ENCODE measurements around the gene LRRC8B. TPM values are rescaled to one million over a fixed set of nuclear protein-coding genes. Genes with fewer than 3 reads are reported as not detected.

LRRC8B gene
- total RNA-seq (2022) (42.5 and 42.9 TPM in 2 replicates), Bru-seq, nascent RNA (percentile 91 among the genes with signal in this experiment), BruChase-seq, experiment 1, labeled RNA remaining after a 6-hour chase (percentile 87 among the genes with signal in this experiment), BruChase-seq, experiment 2, labeled RNA remaining after a 2-hour chase (percentile 84 among the genes with signal in this experiment)
- long read RNA-seq, full-length matches to known transcripts, result 9 of 22 reads
- long read RNA-seq, partial matches to known transcripts, result 5 of 22 reads
- long read RNA-seq, other reads (novel, unspliced or antisense), result 8 of 22 reads

DNA sequence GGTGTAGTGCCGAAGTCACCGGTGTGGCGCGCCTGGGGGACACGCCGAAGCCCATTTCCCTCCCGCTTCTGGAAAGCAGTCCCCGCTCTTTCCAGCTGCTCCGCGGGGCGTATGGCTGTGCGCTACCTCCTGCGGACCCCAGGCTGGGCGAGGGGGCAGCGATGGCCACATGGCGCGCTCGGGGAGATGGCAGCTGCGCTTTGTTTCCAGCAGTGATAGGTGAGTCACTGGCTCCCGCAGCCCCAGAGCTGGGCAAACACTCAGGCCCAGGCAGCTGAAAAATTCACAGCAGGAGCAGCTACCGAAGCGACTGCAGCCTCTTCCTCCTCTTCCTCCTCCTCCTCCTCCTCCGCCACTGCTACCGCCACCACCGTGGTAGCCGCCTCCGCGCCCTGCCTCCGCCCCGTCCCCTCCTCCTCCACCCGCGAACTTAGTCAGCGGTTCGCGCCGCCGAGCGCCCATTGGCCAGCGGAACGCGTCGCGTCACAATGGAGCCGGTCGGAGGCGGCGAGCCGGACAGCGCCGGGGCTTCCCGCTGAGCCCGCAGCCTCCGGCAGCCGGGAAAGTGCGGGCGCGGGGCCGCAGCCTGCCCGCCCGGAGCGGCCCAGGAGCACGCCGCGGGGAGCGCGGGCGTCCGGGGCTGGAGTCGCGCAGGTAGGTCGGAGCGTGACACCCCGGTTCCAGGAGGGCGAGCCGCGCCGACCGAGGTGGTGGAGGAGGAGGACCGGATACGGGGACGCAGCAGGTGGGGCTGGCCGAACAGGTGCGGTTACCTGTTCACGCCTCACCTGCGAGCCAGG, at the start of gene LRRC8B:
LRRC8B (plus strand) TSS at position 461 of the 800 bp plus-strand sequence. CDS start 57,822 bp downstream, outside the sequence.
- no peak within 1 kb of the TSS for H3K4me3 Mint-ChIP-seq (ENCODE audit: low read depth, unreplicated experiment)
- H3K9me3 Mint-ChIP-seq (ENCODE audit: low read depth, unreplicated experiment), result no peaks in the 10 kb centered on the region
- DNase-seq, result peak; percentile 93
- BruUV-seq (replicated peaks), result no TSS peak
- H3K27ac Mint-ChIP-seq (ENCODE audit: unreplicated experiment), result peak within 1 kb of the TSS; percentile 89
- H3K27me3 Mint-ChIP-seq (ENCODE audit: unreplicated experiment), result no peaks in the 10 kb centered on the region
- TF ChIP-seq, protein P1, sequence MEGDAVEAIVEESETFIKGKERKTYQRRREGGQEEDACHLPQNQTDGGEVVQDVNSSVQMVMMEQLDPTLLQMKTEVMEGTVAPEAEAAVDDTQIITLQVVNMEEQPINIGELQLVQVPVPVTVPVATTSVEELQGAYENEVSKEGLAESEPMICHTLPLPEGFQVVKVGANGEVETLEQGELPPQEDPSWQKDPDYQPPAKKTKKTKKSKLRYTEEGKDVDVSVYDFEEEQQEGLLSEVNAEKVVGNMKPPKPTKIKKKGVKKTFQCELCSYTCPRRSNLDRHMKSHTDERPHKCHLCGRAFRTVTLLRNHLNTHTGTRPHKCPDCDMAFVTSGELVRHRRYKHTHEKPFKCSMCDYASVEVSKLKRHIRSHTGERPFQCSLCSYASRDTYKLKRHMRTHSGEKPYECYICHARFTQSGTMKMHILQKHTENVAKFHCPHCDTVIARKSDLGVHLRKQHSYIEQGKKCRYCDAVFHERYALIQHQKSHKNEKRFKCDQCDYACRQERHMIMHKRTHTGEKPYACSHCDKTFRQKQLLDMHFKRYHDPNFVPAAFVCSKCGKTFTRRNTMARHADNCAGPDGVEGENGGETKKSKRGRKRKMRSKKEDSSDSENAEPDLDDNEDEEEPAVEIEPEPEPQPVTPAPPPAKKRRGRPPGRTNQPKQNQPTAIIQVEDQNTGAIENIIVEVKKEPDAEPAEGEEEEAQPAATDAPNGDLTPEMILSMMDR (IDR thresholded peaks at IDR 0.05; ENCODE audit: unreplicated experiment), result no peak
- H3K36me3 Mint-ChIP-seq (ENCODE audit: insufficient read depth, unreplicated experiment), result peaks cover 31% of the 10 kb centered on the region
- H3K4me1 Mint-ChIP-seq (ENCODE audit: low read depth, unreplicated experiment), result peaks cover 15% of the 10 kb centered on the region
- CTCF ChIA-PET, result interaction anchor here (0.9 kb wide), 1 partner anchor 238 kb away, joined by 3 read pairs; no protein-coding TSS in a partner anchor
- intact Hi-C loops (cut with micrococcal nuclease; ENCODE audit: unreplicated experiment), result loop anchor here (1.0 kb wide), 1 partner anchor 75 kb away; no protein-coding TSS in a partner anchor

DNA sequence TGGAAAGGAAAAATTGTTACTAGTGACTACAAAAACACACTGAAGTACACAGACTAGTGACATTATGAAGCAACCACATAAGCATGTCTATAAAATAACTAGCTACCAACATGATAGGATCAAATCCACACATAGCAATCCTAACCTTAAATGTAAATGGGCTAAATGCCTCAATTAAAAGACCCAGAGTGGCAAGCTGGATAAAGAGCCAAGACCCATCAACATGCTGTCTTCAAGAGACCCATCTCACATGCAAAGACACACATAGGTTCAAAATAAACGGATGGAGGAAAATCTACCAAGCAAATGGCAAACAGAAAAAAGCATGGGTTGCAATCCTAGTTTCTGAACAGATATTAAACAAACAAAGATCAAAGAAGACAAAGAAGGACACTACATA, 49.4 kb upstream of the LRRC8B start:
- TF ChIP-seq, protein P1 (IDR thresholded peaks at IDR 0.05; ENCODE audit: unreplicated experiment), result no peak
- no peak for DNase-seq
- CTCF ChIA-PET, result interaction anchor here (0.6 kb wide), 1 partner anchor 44 kb away, joined by 3 read pairs; no protein-coding TSS in a partner anchor
- intact Hi-C loops (cut with micrococcal nuclease; ENCODE audit: unreplicated experiment), result no loop called here
- Mint-ChIP-seq H3K36me3 (ENCODE audit: insufficient read depth, unreplicated experiment) (no peaks in the 10 kb centered on the region), H3K27ac (ENCODE audit: unreplicated experiment) (no peak overlapping the region), H3K27me3 (ENCODE audit: unreplicated experiment) (no peaks in the 10 kb centered on the region), H3K4me3 (ENCODE audit: low read depth, unreplicated experiment) (no peak overlapping the region), H3K9me3 (ENCODE audit: low read depth, unreplicated experiment) (peaks cover 3% of the 10 kb centered on the region), H3K4me1 (ENCODE audit: low read depth, unreplicated experiment) (no peaks in the 10 kb centered on the region)
- no TSS peak for BruUV-seq (replicated peaks)

DNA sequence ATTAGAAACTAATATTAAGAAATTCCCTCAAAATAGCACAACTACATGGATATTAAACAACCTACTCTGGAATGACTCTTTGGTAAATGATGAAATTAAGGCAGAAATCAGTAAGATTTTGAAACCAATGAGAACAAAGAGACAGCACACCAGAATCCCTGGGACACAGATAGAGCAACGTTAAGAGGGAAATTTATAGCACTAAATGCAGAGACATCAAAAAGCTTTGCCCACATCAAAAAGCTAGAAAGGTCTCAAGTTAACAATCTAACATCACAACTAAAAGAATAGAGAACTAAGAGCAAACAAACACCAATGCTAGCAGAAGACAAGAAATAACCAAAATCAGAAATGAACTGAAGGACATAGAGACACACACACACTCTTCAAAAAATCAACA, 48.6 kb upstream of the LRRC8B start:
- H3K4me3 Mint-ChIP-seq (ENCODE audit: low read depth, unreplicated experiment), result no peak overlapping the region
- peaks cover 3% of the 10 kb centered on the region for H3K9me3 Mint-ChIP-seq (ENCODE audit: low read depth, unreplicated experiment)
- no TSS peak for BruUV-seq (replicated peaks)
- CTCF ChIA-PET, result no interaction called here
- TF ChIP-seq, protein P1 (IDR thresholded peaks at IDR 0.05; ENCODE audit: unreplicated experiment), result no peak
- intact Hi-C loops (cut with micrococcal nuclease; ENCODE audit: unreplicated experiment), result no loop called here
- H3K4me1 Mint-ChIP-seq (ENCODE audit: low read depth, unreplicated experiment), result no peaks in the 10 kb centered on the region
- no peaks in the 10 kb centered on the region for H3K36me3 Mint-ChIP-seq (ENCODE audit: insufficient read depth, unreplicated experiment)
- no peak overlapping the region for H3K27ac Mint-ChIP-seq (ENCODE audit: unreplicated experiment)
- H3K27me3 Mint-ChIP-seq (ENCODE audit: unreplicated experiment), result no peaks in the 10 kb centered on the region
- no peak for DNase-seq

DNA sequence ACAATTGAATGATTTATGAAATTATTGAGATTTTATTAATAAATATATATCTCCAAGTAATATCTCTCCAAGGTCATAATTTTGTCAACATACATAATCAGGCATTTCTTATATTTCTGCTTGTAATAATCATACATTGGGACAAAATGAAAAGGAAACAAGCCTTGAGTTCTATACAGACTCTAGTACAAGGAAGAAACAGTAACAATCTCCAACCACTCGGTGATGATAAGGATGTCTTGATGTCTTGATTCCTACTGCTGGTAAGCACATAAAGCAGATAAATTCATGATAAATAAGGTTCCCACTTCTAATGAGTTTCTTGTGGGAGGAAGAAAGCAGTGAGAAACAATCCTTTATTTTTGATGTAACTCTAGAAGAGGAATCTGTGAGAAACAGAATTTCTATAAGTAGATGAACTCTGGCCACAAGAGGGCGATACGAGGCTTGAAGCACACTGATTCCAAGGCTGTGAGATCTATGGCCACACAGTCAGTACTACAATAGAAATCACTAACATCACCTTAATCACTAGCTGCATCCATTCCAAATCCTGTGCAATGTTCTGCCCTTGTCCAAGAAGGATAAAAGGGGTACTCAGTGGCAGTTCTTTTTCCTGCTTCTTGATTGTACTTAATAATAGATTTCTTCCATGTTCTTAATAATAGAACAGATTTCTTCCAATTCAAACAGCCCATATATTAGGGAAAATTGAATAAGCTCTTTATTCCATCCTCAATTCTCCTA, 41.4 kb upstream of the LRRC8B start:
- no peaks in the 10 kb centered on the region for H3K36me3 Mint-ChIP-seq (ENCODE audit: insufficient read depth, unreplicated experiment)
- intact Hi-C loops (cut with micrococcal nuclease; ENCODE audit: unreplicated experiment), result loop anchor here (1.0 to 10.0 kb wide), 3 partner anchors 116 to 502 kb away; no protein-coding TSS in a partner anchor
- H3K4me1 Mint-ChIP-seq (ENCODE audit: low read depth, unreplicated experiment), result no peaks in the 10 kb centered on the region
- H3K27ac Mint-ChIP-seq (ENCODE audit: unreplicated experiment), result no peak overlapping the region
- no peaks in the 10 kb centered on the region for H3K27me3 Mint-ChIP-seq (ENCODE audit: unreplicated experiment)
- H3K9me3 Mint-ChIP-seq (ENCODE audit: low read depth, unreplicated experiment), result peaks cover 3% of the 10 kb centered on the region
- BruUV-seq (replicated peaks), result no TSS peak
- peak; percentile 71 for DNase-seq
- CTCF ChIA-PET, result interaction anchor here (0.8 to 2.1 kb wide), 3 partner anchors 105 to 280 kb away, joined by 3 to 27 read pairs (median 5); no protein-coding TSS in a partner anchor
- H3K4me3 Mint-ChIP-seq (ENCODE audit: low read depth, unreplicated experiment), result no peak overlapping the region
- TF ChIP-seq, protein P1 (IDR thresholded peaks at IDR 0.05; ENCODE audit: unreplicated experiment), result no peak
